ENCODE results near the gene PCSK9. TPM values are rescaled to one million over a fixed set of nuclear protein-coding genes. Genes with fewer than 3 reads are reported as not detected.

The PCSK9 gene
- polyA plus RNA-seq, 2 of the 4 experiments (the other 2 are of a cell fraction): 1.7 to 7.3 TPM

DNA sequence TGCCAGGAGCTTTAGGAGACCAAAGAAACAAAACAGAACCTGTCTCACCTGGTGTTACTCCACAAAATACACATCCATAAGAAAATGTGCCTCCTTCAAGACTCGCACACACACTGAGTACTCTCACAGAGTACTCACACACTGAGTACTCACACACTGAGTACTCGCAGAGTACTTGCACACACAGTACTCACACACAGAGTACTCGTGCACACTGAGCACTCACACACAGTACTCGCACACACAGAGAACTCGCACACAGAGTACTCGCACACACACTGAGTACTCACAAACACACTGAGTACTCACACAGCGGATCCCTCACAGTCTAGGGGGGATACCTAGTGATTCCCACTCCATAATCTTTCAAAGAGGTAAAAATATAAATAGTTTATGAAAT, 40.3 kb downstream of the PCSK9 start:
- POLR2A ChIA-PET: no interaction called here
- CTCF ChIA-PET: no interaction called here
- FAIRE-seq (no peak), ATAC-seq (no peak), DNase-seq (ENCODE audit: low read depth in 1 of 2, low spot score in 1 of 2) (no peak)
- no peaks in the 10 kb centered on the region for H3K9me3 ChIP-seq
- H3K4me2 ChIP-seq: no peak overlapping the region
- H3K27ac ChIP-seq: no peak overlapping the region
- TF ChIP-seq ZSCAN20 (CRISPR knock-in tag; IDR thresholded peaks at IDR 0.05) (no peak), BHLHE40 (IDR thresholded peaks at IDR 0.05; ENCODE audit: low read depth, low read length) (no peak), NPAS2 (CRISPR knock-in tag; IDR thresholded peaks at IDR 0.05; ENCODE audit: borderline replicate concordance) (no peak), RFX5 (IDR thresholded peaks at IDR 0.05) (no peak)
- H3K4me1 ChIP-seq: no peaks in the 10 kb centered on the region
- H3K4me3 ChIP-seq: no peak overlapping the region
- WGBS (ENCODE audit: missing lambda C conversion rate): 95% methylated on average over 7 of the region's 7 CpGs

DNA sequence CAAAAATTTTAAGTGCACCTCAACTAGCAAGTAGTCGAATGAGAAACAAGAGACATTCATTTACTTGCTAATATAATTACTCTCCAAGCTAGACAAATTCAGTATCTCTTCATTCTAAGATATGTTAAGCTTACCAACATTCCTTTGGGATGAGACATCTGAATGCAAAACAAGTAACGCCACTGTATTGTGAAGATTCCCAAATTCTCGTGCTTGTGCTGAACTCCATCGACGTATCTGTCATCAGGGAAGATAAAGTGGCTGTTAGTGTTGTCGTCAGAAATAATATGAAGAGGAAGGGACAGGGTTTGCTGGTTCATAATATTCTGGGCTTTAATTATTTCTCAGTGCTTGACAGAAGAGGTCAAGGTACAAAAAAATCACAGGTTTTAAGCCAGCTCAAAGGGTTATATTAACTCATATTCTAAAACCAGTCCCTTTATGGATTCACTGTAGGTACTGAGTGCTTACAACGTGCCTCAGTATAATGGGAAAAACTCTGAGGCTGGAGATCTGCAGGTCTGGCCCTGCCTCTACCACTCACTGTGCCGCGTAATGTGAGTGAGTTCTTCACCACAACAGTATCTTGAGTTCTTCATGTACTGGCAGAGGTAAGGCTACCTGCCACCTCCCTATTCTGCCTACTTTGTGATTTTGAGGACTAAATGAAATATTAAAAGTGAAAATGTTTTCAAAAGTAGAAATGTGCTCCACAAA, 42.0 kb downstream of the PCSK9 start:
- Histone ChIP-seq H3K4me3 (no peak overlapping the region), H3K4me2 (no peak overlapping the region), H3K27ac (no peak overlapping the region), H3K4me1 (no peaks in the 10 kb centered on the region), H3K9me3 (no peaks in the 10 kb centered on the region)
- FAIRE-seq (no peak), DNase-seq (ENCODE audit: low read depth in 1 of 2, low spot score in 1 of 2) (no peak), ATAC-seq (no peak)
- WGBS (ENCODE audit: missing lambda C conversion rate): 86% methylated on average over 9 of the region's 9 CpGs
- CTCF ChIA-PET: no interaction called here
- TF ChIP-seq ESRRA (IDR thresholded peaks at IDR 0.05; ENCODE audit: borderline replicate concordance, low read length): no peak
- no peak for TF ChIP-seq GATA3 (IDR thresholded peaks at IDR 0.05; ENCODE audit: borderline replicate concordance)
- TF ChIP-seq POLR2AphosphoS2 (conservative IDR thresholded peaks at IDR 0.05; ENCODE audit: low read length): no peak
- TF ChIP-seq FOXS1 (CRISPR knock-in tag; IDR thresholded peaks at IDR 0.05): no peak
- POLR2A ChIA-PET: no interaction called here

DNA sequence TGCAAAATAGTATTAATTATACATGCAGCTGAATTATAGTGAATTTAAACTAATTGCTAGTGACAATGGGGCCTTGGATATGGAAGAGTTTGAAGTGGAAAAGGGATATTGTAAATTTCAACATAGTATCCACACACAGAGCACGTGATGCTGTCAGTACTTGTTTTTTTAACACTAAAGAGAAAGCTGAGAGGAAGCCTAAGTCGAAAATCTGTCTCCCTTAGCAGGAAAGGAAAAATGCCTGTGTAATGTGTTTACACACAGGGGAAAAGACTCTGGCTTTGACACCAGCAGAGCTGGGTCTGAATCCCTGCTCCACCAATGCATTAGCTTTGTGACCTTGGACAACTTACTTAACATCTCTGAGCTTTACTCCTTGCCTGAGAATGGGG, 42.6 kb downstream of the PCSK9 start:
- H3K4me3 ChIP-seq: no peak overlapping the region
- WGBS (ENCODE audit: missing lambda C conversion rate): 77% methylated on average over 2 of the region's 2 CpGs
- CTCF ChIA-PET: no interaction called here
- ATAC-seq (no peak), DNase-seq (ENCODE audit: low read depth in 1 of 2, low spot score in 1 of 2) (no peak), FAIRE-seq (no peak)
- POLR2A ChIA-PET: no interaction called here
- H3K27ac ChIP-seq: no peak overlapping the region
- H3K4me2 ChIP-seq: no peak overlapping the region
- no peaks in the 10 kb centered on the region for H3K9me3 ChIP-seq
- no peaks in the 10 kb centered on the region for H3K4me1 ChIP-seq
- TF ChIP-seq ZSCAN20 (CRISPR knock-in tag; IDR thresholded peaks at IDR 0.05) (no peak), TFCP2L1 (CRISPR knock-in tag; IDR thresholded peaks at IDR 0.05) (no peak), HOXB13 (CRISPR knock-in tag; IDR thresholded peaks at IDR 0.05; ENCODE audit: low read depth) (no peak), ZNF302 (CRISPR knock-in tag; IDR thresholded peaks at IDR 0.05) (no peak), HOXB5 (CRISPR knock-in tag; IDR thresholded peaks at IDR 0.05) (no peak), CHD2 (IDR thresholded peaks at IDR 0.05; ENCODE audit: low read length, partially characterized antibody) (no peak), SREBF2 (IDR thresholded peaks at IDR 0.05) (no peak)
- TF ChIP-seq, protein P1, sequence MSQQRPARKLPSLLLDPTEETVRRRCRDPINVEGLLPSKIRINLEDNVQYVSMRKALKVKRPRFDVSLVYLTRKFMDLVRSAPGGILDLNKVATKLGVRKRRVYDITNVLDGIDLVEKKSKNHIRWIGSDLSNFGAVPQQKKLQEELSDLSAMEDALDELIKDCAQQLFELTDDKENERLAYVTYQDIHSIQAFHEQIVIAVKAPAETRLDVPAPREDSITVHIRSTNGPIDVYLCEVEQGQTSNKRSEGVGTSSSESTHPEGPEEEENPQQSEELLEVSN (IDR thresholded peaks at IDR 0.05; ENCODE audit: borderline replicate concordance, low read depth): no peak
- TF ChIP-seq, protein P2, sequence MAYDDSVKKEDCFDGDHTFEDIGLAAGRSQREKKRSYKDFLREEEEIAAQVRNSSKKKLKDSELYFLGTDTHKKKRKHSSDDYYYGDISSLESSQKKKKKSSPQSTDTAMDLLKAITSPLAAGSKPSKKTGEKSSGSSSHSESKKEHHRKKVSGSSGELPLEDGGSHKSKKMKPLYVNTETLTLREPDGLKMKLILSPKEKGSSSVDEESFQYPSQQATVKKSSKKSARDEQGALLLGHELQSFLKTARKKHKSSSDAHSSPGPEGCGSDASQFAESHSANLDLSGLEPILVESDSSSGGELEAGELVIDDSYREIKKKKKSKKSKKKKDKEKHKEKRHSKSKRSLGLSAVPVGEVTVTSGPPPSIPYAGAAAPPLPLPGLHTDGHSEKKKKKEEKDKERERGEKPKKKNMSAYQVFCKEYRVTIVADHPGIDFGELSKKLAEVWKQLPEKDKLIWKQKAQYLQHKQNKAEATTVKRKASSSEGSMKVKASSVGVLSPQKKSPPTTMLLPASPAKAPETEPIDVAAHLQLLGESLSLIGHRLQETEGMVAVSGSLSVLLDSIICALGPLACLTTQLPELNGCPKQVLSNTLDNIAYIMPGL (CRISPR knock-in tag; IDR thresholded peaks at IDR 0.05; ENCODE audit: borderline replicate concordance): no peak
- TF ChIP-seq, protein P3, sequence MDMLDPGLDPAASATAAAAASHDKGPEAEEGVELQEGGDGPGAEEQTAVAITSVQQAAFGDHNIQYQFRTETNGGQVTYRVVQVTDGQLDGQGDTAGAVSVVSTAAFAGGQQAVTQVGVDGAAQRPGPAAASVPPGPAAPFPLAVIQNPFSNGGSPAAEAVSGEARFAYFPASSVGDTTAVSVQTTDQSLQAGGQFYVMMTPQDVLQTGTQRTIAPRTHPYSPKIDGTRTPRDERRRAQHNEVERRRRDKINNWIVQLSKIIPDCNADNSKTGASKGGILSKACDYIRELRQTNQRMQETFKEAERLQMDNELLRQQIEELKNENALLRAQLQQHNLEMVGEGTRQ (IDR thresholded peaks at IDR 0.05): no peak
- TF ChIP-seq, protein P4, sequence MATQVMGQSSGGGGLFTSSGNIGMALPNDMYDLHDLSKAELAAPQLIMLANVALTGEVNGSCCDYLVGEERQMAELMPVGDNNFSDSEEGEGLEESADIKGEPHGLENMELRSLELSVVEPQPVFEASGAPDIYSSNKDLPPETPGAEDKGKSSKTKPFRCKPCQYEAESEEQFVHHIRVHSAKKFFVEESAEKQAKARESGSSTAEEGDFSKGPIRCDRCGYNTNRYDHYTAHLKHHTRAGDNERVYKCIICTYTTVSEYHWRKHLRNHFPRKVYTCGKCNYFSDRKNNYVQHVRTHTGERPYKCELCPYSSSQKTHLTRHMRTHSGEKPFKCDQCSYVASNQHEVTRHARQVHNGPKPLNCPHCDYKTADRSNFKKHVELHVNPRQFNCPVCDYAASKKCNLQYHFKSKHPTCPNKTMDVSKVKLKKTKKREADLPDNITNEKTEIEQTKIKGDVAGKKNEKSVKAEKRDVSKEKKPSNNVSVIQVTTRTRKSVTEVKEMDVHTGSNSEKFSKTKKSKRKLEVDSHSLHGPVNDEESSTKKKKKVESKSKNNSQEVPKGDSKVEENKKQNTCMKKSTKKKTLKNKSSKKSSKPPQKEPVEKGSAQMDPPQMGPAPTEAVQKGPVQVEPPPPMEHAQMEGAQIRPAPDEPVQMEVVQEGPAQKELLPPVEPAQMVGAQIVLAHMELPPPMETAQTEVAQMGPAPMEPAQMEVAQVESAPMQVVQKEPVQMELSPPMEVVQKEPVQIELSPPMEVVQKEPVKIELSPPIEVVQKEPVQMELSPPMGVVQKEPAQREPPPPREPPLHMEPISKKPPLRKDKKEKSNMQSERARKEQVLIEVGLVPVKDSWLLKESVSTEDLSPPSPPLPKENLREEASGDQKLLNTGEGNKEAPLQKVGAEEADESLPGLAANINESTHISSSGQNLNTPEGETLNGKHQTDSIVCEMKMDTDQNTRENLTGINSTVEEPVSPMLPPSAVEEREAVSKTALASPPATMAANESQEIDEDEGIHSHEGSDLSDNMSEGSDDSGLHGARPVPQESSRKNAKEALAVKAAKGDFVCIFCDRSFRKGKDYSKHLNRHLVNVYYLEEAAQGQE (IDR thresholded peaks at IDR 0.05): no peak

Measured in A549 (cell line).